Rectal smooth muscle tissue (tissue), 1 donor: ENCODE results near the gene STRBP.
"Not testable (repeated sequence)": the region's sequence is repeated elsewhere in the genome, so short reads cannot be mapped to it uniquely, and the experiment has no call there.

Experiments
- H3K27ac ChIP-seq: one replicate; pipeline ENCODE4 v1.7.0; 2013; ENCODE audit warnings: low read depth, low read length, inconsistent platforms
- H3K27me3 ChIP-seq: one replicate; pipeline ENCODE4 v1.7.0; 2013; ENCODE audit warnings: low read length; ENCODE audit not compliant: control insufficient read depth, insufficient read depth
- H3K36me3 ChIP-seq: one replicate; pipeline ENCODE4 v1.7.0; 2013; ENCODE audit warnings: low read length; ENCODE audit not compliant: control insufficient read depth, insufficient read depth
- H3K4me1 ChIP-seq: one replicate; pipeline ENCODE4 v1.7.0; 2013; ENCODE audit warnings: low read length; ENCODE audit not compliant: control insufficient read depth, insufficient read depth
- H3K4me3 ChIP-seq: one replicate; pipeline ENCODE4 v1.7.0; 2013; ENCODE audit warnings: low read length
- H3K9ac ChIP-seq: one replicate; pipeline ENCODE4 v1.7.0; 2013; ENCODE audit warnings: low read length

Gene STRBP

DNA sequence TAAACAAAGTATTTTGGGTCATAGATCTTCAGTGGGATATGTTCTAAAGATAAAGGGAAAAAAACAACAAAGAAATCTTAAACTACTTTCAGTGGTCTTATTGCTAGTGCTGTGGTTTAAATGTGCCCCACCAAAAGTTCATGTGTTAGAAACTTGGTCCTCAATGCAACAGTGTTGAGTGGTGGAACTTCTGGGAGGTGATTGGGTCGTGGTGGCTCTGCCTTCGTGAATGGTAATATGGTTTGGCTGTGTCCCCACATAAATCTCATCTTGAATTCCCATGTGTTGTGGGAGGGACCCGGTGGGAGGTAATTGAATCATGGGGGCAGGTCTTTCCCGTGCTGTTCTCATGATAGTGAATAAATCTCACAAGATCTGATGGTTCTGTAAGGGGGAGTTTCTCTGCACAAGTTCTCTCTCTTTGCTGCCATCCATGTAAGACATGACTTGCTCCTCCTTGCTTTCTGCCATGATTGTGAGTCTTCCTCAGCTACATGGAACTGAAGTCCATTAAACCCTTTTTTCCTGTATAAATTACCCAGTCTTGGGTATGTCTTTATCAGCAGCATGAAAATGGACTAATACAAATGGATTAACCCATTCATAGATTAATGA lies 10.6 kb upstream of the STRBP start:
- not testable (repeated sequence) for H3K4me3 ChIP-seq, H3K27me3 ChIP-seq, H3K36me3 ChIP-seq, H3K9ac ChIP-seq, H3K4me1 ChIP-seq, H3K27ac ChIP-seq

DNA sequence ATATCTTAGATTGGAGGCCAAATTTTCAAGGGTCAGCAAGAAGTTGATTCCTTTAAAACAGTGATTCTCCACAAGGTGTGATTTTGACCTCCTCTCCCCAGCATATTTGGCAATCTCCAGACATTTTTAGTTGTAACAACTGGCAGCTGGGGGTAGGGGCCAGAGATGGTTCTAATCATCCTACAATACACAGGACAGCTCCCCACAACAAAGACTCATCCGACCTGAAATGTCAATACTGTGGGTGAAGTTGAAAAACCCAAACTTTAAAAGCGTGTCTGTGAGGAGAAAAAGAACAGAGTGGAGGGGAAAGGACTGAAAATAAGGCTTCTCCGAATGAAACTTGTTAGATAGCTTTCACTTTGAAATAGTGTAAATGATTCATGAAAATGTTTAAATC lies 10.0 kb upstream of the STRBP start:
- H3K27me3 ChIP-seq, result no peaks in the 10 kb centered on the region
- H3K36me3 ChIP-seq, result no peaks in the 10 kb centered on the region
- no peak overlapping the region for H3K4me3 ChIP-seq
- peaks cover 7% of the 10 kb centered on the region for H3K4me1 ChIP-seq
- no peak overlapping the region for H3K9ac ChIP-seq
- H3K27ac ChIP-seq, result no peak overlapping the region

DNA sequence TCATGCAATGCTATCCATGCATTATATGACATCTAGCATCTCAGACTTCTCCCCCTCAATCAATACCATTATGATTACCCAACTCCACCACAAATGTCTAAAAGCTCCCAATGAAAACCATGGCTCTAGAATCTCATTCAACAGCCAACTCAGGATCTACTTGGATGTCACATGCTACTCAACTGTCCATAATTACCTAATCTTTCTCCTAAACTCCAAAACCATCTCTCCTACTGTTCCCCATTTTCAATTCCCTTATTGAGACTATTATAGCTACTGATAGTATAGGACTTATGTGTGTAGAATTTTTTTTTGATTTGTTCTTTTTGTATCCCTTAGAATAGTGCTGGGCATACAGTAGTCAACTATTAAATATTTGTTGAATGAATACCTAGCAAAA lies 8.2 kb upstream of the STRBP start:
- Histone ChIP-seq H3K27ac (no peak overlapping the region), H3K4me1 (no peaks in the 10 kb centered on the region), H3K36me3 (no peaks in the 10 kb centered on the region), H3K4me3 (no peak overlapping the region), H3K27me3 (no peaks in the 10 kb centered on the region), H3K9ac (no peak overlapping the region)

DNA sequence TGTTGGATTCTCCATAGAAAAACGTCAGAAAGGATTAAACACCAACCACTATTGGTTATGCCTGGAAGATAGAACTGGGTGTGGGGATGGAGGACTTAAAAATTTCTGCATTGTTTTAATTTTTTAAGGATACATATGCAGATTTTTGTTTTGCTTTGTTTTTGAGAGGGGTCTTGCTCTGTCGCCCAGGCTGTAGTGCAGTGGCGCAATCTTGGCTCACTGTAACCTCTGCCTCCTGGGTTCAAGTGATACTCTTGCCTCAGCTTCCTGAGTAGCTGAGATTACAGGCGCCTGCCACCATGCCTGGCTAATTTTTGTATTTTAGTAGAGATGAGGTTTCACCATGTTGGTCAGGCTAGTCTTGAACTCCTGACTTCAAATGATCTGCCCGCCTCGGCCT lies 2.7 kb upstream of the STRBP start:
- not testable (repeated sequence) for H3K27me3 ChIP-seq, H3K9ac ChIP-seq, H3K36me3 ChIP-seq, H3K4me3 ChIP-seq, H3K27ac ChIP-seq, H3K4me1 ChIP-seq

DNA sequence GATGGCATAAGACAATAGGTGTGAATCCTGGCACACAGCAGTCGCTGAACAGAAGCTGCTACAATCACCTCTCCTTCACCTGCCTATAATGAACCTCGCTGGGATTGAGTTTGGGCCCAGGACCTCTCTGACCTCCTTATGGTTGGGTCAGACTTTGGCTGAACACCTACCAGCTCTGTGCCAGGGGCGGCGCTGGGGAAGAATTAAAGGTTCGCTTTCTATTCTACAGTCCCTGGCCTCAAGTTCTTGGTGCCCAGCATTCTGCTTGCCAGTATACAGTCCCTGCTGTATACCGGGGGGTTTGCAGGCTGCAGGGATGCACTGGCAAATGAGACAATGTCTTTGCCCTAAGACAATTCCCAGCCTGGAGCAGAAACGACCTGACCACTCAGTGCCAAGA lies 895 bp upstream of the STRBP start:
- Histone ChIP-seq H3K27me3 (no peaks in the 10 kb centered on the region), H3K27ac (no peak overlapping the region), H3K36me3 (no peaks in the 10 kb centered on the region)

DNA sequence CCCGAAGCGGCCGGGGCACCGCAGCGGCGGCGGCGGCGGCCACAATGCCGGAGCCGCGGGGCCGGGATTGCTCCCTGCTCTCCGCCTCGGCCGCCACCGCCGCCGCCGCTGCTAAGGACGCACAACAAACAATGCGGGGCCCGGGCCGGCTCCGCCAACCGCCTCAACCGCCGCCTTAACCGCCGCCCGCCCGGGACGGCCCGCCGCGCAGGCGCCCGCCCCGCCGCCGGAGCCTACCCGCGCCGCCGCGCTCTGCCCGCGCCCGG lies 254 bp downstream of the STRBP start:
- Histone ChIP-seq H3K27ac (no peak overlapping the region), H3K4me1 (peaks cover 2% of the 10 kb centered on the region), H3K9ac (no peak overlapping the region), H3K36me3 (no peaks in the 10 kb centered on the region), H3K4me3 (peak overlapping the region; percentile 71), H3K27me3 (no peaks in the 10 kb centered on the region)

More for the DNA sequence above, 895 bp upstream of the STRBP start:
- Histone ChIP-seq H3K4me1 (peaks cover 2% of the 10 kb centered on the region), H3K9ac (peak overlapping the region; percentile 77), H3K4me3 (peak overlapping the region; percentile 82)

DNA sequence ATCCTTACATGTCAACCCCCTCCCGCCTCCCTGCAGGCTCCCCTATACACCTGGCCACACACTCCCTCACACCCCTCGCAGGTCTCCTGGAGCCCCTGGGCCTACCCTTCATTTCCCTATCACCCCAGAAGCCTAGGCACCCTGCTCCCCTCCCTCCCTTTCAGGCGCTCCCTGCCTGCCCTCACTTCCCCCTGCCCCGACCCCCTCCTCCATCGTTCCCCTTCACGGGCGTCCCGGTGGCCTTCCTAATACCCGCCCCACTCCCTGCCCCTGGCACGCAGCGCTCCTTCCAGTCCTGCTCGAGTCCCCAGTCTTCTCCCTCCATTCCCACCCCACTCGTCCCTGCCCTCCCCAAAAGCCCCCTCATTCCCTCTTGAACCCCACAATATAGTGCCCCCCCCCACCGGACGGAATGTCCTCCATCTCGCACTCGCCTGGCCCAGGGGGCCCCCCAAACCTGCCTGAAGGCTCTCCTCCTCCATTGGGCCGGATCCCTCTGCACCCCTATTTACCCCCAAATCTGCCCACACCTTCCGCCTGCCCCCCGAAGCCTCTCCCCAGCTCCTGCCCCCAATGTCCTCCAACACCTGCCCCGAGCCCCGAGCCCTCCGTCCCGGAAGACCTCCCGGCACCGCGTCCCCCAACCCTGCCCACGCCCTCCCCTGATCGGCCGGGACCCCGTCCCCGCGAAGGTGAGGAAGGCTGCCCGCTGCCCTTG lies 746 bp downstream of the STRBP start:
- H3K27ac ChIP-seq, result no peak overlapping the region
- peak overlapping the region; percentile 71 for H3K4me3 ChIP-seq
- no peaks in the 10 kb centered on the region for H3K36me3 ChIP-seq
- H3K27me3 ChIP-seq, result no peaks in the 10 kb centered on the region
- peaks cover 2% of the 10 kb centered on the region for H3K4me1 ChIP-seq
- no peak overlapping the region for H3K9ac ChIP-seq

DNA sequence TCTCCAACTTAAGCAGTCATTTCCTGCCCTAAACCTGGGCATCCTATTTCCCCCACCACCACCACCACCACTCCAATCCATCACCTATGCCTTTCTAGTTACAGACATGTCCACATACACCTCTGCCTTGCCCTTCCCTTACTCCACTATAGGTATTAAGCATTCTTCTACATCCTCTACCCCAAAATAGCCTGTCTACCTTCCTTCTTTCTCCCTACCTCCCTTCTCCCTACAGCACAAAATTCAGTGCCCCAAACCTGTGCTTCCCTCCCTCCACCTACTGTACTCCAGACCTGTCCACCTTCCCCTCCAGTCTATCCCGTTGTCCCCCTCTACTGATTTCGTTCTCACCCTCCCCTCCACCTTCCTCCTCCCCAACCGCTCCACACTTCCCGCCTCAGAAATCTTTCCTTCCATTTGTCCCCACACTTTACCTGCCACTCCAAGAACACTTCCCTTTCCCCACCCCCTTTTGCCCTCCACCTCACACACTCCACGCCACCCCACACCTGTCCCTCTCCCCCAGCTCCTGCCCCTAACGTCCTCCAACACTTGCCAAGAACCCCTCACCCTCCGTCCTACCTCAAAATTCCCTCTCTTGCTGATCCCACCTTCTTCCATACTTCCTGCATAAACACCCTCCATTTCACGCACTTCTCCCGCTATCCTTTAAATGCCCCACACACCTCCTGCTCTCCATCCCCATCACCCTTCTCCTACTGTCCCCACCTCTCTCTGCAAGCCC lies 1.6 kb downstream of the STRBP start:
- H3K27ac ChIP-seq, result no peak overlapping the region
- H3K4me1 ChIP-seq, result peaks cover 2% of the 10 kb centered on the region
- no peak overlapping the region for H3K9ac ChIP-seq
- H3K4me3 ChIP-seq, result peak overlapping the region; percentile 71
- no peaks in the 10 kb centered on the region for H3K27me3 ChIP-seq
- no peaks in the 10 kb centered on the region for H3K36me3 ChIP-seq

DNA sequence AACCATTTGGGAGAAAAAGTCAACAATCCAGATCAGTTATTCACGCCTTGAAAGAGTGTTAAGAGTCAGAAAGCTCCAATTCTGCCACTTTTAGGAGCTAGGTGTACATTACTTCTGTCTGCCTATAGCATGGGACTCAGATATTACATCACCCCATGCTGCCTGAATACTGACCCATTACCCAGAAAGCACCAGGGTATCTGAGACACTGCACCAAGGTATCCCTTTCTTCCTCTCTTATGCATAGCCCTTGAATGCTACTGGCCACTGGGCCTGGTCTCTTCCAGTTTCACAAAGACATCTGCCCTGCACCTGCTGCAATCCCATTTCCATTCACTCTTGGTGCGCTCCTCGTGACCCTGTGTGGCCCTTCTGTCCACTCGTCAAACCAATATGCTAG lies 2.6 kb downstream of the STRBP start:
- Histone ChIP-seq H3K9ac (no peak overlapping the region), H3K36me3 (no peaks in the 10 kb centered on the region), H3K27ac (no peak overlapping the region), H3K27me3 (no peaks in the 10 kb centered on the region), H3K4me3 (no peak overlapping the region), H3K4me1 (peaks cover 2% of the 10 kb centered on the region)

DNA sequence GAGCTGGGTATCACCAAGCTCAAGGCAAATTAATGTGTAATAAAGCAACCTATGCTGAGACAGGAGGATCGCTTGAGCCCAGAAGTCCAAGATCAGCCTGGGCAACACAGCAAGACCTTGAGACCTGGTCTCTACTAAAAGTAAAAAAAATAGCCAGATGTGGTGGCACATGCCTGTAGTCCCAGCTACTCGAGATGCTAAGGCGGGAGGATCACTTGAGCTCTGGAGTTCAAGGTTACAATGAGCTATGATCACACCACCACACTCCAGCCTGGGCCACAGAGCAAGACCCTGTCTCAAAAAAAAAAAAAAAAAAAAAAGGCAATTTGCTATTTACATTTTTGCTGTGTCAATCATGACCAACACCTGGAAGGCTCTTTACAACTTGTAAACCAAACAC lies 5.2 kb downstream of the STRBP start:
- H3K4me1 ChIP-seq, result peaks cover 2% of the 10 kb centered on the region
- no peak overlapping the region for H3K4me3 ChIP-seq
- no peak overlapping the region for H3K9ac ChIP-seq
- H3K36me3 ChIP-seq, result no peaks in the 10 kb centered on the region
- H3K27me3 ChIP-seq, result no peaks in the 10 kb centered on the region
- H3K27ac ChIP-seq, result no peak overlapping the region

DNA sequence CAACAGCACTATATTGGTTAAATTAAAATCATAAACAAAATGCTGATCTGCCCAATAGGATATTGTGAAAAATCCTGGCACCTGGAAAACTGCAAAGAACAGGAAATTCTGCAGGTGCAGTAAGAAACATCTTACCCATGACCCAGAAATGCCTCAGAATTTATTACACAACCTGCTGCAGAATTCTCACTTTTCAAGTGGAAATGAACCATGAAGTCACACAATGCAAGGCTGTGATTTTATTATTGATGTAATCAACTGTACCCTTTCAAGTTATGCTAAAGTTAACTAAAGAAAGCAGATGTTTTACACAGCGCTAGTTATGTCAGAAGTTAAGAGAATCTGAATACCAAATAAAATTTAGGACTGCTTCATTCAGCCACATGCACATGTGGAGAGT lies 6.0 kb downstream of the STRBP start:
- H3K27me3 ChIP-seq, result no peaks in the 10 kb centered on the region
- no peak overlapping the region for H3K27ac ChIP-seq
- H3K9ac ChIP-seq, result no peak overlapping the region
- no peak overlapping the region for H3K4me3 ChIP-seq
- H3K4me1 ChIP-seq, result peaks cover 2% of the 10 kb centered on the region
- no peaks in the 10 kb centered on the region for H3K36me3 ChIP-seq

DNA sequence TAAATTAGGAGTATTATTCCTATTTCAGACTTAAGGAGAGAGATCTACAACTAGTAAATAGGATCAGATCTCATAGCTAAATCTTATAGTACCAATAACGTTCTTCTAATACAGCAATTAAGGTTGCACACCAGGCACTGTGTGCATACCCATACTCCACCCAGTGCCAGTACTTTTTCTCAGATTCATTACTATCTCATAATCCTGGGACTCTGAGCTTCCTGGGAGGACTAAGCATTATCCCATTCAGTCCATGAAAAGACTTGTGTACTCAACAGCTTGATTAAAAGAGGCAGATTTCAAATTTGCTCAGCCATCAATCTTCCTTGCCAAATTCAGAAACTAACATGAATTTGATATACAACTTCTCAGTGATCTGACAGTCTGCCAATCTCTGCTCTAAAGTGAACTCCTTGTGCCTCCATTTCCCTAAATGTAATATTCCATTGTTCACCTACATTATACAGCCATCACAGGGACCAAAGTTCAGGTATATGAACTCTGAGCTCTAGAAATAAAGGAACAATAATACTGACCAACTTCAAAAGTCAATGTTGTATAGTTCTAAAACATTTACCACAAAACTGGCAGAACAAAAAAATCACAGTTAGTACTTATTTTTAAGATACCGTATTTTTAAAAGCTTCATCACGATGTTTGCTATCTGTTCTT lies 7.2 kb downstream of the STRBP start:
- Histone ChIP-seq H3K9ac (no peak overlapping the region), H3K4me3 (no peak overlapping the region), H3K27me3 (no peaks in the 10 kb centered on the region), H3K4me1 (no peaks in the 10 kb centered on the region), H3K27ac (no peak overlapping the region), H3K36me3 (no peaks in the 10 kb centered on the region)
